Epithelial cell of proximal tubule (primary cell): Measurements from ENCODE around the gene ITPKC. TPM values are rescaled to one million over a fixed set of nuclear protein-coding genes. Genes with fewer than 3 reads are reported as not detected.

Source experiments
- DNase-seq: peaks from one replicate; pipeline ENCODE4 v3.0.0-alpha.2; 2011; ENCODE audit warnings: low read depth
- H3K4me3 ChIP-seq: 2 replicates; pipeline ENCODE4 v1.5.1; 2011; ENCODE audit warnings: low read depth, mild to moderate bottlenecking, low read length
- total RNA-seq: library from RNA; depleted of rRNA; stranded (reverse); fragments of >200 nt; gene quantifications from 2 replicates; pipeline ENCODE4 v1.2.3, GENCODE V29; 2015
- TF ChIP-seq, protein P1 (sequence below): conservative IDR thresholded peaks from 2 replicates; pipeline ENCODE4 v1.5.1; 2012; ENCODE audit warnings: low read depth, mild to moderate bottlenecking, low read length

ITPKC gene
- total RNA-seq, 1 donor from 2014 or later: 17.6 TPM

DNA sequence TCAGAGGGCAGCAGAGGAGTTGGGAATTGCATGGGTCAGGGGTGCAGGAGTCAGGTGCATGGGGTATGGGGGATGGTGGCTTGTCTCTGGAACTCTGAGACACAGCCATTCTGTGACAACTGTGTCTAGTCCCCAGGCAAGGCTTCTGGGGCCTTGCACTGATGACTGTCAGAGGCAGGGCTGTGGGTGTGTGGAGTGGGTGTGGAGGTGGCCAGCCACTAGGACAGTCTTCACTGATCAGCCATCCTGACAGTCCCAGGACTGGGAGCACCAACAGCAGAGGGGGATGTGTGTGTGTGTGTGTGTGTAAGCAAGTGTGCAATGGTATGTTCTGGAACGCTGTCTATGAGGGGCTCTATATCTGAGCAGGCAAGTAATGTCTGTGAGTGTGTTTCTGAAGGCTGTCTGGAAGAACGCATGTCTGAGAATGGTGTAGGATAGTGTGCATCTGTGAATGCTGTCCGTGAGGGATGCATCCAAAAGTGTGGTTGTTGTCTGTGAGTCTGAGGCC is 31.8 kb upstream of the ITPKC start:
- TF ChIP-seq, protein P1, sequence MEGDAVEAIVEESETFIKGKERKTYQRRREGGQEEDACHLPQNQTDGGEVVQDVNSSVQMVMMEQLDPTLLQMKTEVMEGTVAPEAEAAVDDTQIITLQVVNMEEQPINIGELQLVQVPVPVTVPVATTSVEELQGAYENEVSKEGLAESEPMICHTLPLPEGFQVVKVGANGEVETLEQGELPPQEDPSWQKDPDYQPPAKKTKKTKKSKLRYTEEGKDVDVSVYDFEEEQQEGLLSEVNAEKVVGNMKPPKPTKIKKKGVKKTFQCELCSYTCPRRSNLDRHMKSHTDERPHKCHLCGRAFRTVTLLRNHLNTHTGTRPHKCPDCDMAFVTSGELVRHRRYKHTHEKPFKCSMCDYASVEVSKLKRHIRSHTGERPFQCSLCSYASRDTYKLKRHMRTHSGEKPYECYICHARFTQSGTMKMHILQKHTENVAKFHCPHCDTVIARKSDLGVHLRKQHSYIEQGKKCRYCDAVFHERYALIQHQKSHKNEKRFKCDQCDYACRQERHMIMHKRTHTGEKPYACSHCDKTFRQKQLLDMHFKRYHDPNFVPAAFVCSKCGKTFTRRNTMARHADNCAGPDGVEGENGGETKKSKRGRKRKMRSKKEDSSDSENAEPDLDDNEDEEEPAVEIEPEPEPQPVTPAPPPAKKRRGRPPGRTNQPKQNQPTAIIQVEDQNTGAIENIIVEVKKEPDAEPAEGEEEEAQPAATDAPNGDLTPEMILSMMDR: no peak
- DNase-seq: no peak
- no peak overlapping the region for H3K4me3 ChIP-seq

DNA sequence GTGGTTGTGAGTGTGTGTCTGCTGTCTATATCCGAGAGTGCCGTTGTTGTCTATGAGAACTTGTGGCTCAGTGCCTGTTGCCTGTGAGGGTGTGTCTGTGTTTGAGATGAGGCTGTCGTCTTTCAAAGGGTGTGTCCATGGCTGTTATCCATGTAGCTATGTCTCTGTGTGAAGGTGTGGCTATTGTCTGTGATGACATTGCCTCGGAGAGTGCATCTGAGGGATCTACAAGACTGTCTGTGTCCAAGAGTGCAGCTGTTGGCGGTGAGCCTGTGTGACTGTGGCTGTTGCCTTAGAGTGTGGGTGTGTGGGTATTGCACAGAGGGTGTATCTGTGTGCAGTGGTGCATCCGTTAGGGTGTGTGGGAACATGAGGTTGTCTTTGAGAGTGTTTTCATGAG is 31.3 kb upstream of the ITPKC start:
- no peak overlapping the region for H3K4me3 ChIP-seq
- DNase-seq: no peak
- TF ChIP-seq, protein P1: no peak

DNA sequence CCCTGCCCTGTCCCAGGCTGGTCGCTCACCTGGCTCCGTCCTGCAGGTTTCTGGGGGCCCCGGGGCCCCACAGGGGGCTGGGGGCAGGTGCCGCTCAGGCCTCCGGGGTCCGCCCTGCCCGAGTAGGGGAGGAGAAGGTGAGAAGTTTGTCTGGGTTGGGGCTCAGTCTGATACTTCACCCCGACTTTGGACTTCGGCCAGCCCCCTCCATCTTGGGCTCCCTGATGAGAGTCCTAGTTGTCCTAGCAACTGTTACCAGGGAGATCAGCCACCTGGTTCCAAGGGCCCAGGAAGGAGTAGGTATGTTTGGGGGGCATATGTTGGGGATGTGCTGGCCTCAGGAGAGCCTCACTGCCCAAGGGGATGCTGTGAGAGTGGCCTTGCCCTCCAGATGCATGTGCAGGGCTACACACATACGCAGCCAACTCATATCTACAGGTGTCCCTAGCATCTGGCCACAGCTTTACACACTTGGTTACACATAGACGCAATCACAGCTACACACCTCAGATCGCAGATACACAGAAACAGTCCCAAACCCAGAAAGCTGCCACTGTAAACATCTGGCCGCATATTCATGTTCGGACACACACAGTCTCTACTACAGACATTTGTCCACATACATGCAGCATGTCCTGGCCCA is 29.9 kb upstream of the ITPKC start:
- H3K4me3 ChIP-seq: no peak overlapping the region
- DNase-seq: no peak
- TF ChIP-seq, protein P1: no peak

DNA sequence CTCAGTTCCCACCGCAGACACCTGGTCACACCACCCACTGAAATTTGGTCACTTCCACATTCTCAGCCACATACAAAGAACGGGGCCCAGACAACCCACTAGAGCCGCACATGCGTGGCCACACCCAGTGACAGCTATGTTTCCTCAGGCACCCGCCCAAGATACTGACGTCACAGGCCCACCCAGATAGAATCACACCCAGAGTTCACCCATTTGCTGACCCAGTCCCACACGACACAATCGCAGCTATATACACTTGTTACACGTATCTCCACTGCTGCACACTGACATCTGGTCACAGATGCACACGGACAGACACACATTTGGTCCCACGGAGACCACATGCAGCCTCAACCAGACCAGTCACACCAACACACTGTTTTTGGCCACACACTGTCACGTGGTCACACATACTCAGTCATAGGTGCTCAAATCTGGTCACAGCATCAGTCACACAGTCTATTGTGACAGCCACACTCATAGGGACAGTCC is 29.3 kb upstream of the ITPKC start:
- TF ChIP-seq, protein P1: no peak
- DNase-seq: no peak
- H3K4me3 ChIP-seq: no peak overlapping the region

DNA sequence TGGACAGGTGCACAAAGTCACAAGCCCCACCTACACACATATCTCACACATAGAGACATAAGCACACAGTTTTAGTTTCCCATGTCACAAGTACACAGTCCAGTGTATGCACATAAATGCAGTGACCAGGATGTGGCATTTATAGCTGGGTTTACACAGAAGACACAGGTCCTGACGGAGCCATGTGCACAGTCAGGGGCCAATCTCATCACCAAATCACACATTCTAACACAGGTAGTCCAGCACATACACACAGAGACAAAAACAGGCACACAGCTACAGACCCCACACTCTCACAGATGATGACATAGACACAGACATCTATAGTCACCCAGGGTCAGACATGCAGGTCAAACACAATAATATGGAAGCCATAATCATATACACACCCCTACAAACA is 28.6 kb upstream of the ITPKC start:
- no peak for DNase-seq
- H3K4me3 ChIP-seq: no peak overlapping the region
- TF ChIP-seq, protein P1: no peak

DNA sequence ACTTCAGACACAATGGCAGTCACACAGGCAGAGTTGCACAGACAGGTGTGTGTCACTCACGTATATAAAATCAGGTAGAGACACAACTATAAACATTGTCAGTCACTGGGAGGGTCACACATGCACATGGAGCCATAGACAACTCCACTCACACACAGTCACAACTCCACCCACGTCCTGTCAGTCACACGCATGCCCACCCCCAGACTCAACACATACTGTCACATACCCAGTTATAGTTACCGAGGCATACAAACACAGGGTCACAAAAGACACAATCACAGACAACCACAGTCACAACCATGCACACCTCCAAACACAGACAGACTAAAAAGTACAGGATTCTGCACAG is 27.9 kb upstream of the ITPKC start:
- no peak for DNase-seq
- TF ChIP-seq, protein P1: no peak
- no peak overlapping the region for H3K4me3 ChIP-seq

DNA sequence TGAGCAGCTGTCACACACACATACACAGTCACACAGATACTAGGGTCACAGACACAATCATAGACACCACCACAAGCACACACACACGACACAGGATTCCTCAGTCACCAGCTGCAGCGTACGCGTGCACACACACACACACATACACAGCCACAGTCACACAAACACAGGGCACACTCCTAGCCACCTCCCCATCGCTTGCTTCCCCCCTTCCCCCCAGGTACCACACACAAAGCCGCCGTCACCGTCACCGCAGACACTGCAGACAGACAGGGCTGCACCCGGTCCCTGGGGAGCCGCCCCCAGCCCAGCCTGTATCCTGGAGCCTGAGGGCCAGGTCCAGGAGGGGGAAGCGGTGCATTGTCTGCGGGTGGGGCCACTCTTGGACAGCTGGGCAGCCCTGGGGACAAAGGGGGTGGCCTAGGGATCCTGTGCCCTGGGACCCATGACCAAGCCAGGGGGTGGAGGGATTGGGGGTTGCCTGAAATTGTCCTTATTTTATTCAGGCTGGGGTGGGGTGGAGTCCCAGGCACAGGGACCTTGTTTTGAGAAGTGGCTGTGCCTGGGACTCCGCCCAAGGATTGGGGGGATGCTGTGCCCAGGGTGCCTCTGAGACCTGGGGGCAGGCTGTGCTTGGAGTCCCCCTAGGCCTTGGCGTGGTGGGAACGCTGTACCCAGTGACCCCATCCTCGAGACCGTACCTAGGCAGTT is 27.4 kb upstream of the ITPKC start:
- TF ChIP-seq, protein P1: no peak
- DNase-seq: no peak
- H3K4me3 ChIP-seq: peak overlapping the region; percentile 64
